SK-N-SH treated with all-trans-retinoic acid at 6 μM for 48 hours (cell line): ENCODE data around the gene DLG2.

ENCODE experiments used
- ATAC-seq: fragments of 200-7000 bp; cut with Tn5 transposase; 3 replicates; pipeline ENCODE4 v1.9.1; 2020; ENCODE audit warnings: mild to moderate bottlenecking, moderate library complexity
- BACH2 ChIP-seq: fragments of 250-450 bp; sonication (Bioruptor Pico); IDR thresholded peaks from 2 replicates; pipeline ENCODE4 v1.9.0; 2021; ENCODE audit warnings: mild to moderate bottlenecking, borderline replicate concordance
- CSDC2 ChIP-seq: fragments of 250-450 bp; sonication (Bioruptor Pico); IDR thresholded peaks from 2 replicates; pipeline ENCODE4 v1.5.0; 2020; ENCODE audit warnings: mild to moderate bottlenecking, moderate library complexity
- CSRNP3 ChIP-seq: fragments of 250-450 bp; sonication (Bioruptor Pico); IDR thresholded peaks from 2 replicates; pipeline ENCODE4 v1.5.1; 2021; ENCODE audit warnings: mild to moderate bottlenecking, moderate library complexity
- ESRRG ChIP-seq: fragments of 250-450 bp; sonication (Bioruptor Pico); IDR thresholded peaks from 2 replicates; pipeline ENCODE4 v1.6.1; 2021; ENCODE audit warnings: mild to moderate bottlenecking
- GLIS3 ChIP-seq: fragments of 250-450 bp; sonication (Bioruptor Pico); IDR thresholded peaks from 2 replicates; pipeline ENCODE4 v1.5.0; 2020; ENCODE audit warnings: mild to moderate bottlenecking, moderate library complexity
- OSR1 ChIP-seq: fragments of 250-450 bp; sonication (Bioruptor Pico); IDR thresholded peaks from 2 replicates; pipeline ENCODE4 v1.8.0; 2022; ENCODE audit warnings: moderate library complexity, mild to moderate bottlenecking, inconsistent platforms
- PATZ1 ChIP-seq: fragments of 250-450 bp; sonication (Bioruptor Pico); IDR thresholded peaks from 2 replicates; pipeline ENCODE4 v1.8.0; 2020; ENCODE audit warnings: mild to moderate bottlenecking, moderate library complexity, borderline replicate concordance
- PPARA ChIP-seq: fragments of 250-450 bp; sonication (Bioruptor Pico); IDR thresholded peaks from 2 replicates; pipeline ENCODE4 v1.5.0; 2020; ENCODE audit warnings: mild to moderate bottlenecking, borderline replicate concordance
- RARB ChIP-seq: fragments of 250-450 bp; sonication (Bioruptor Pico); IDR thresholded peaks from 2 replicates; pipeline ENCODE4 v1.8.0; 2021; ENCODE audit warnings: mild to moderate bottlenecking, moderate library complexity
- SNAI2 ChIP-seq: fragments of 250-450 bp; sonication (Bioruptor Pico); IDR thresholded peaks from 2 replicates; pipeline ENCODE4 v1.5.0; 2020; ENCODE audit warnings: mild to moderate bottlenecking, moderate library complexity
- TCF4 ChIP-seq: fragments of 250-450 bp; sonication (Bioruptor Pico); IDR thresholded peaks from 2 replicates; pipeline ENCODE4 v1.8.0; 2021; ENCODE audit warnings: mild to moderate bottlenecking, moderate library complexity, borderline replicate concordance
- TOX ChIP-seq: fragments of 250-450 bp; sonication (Bioruptor Pico); IDR thresholded peaks from 2 replicates; pipeline ENCODE4 v1.8.0; 2021; ENCODE audit warnings: mild to moderate bottlenecking, moderate library complexity, borderline replicate concordance
- ZC3H10 ChIP-seq: fragments of 250-450 bp; sonication (Bioruptor Pico); IDR thresholded peaks from 2 replicates; pipeline ENCODE4 v1.5.1; 2021; ENCODE audit warnings: mild to moderate bottlenecking, moderate library complexity
- ZFP3 ChIP-seq: fragments of 250-450 bp; sonication (Bioruptor Pico); IDR thresholded peaks from 2 replicates; pipeline ENCODE4 v1.5.0; 2020; ENCODE audit warnings: mild to moderate bottlenecking, moderate library complexity
- ZFP30 ChIP-seq: fragments of 450-650 bp; formaldehyde crosslinking; IDR thresholded peaks from 2 replicates; pipeline ENCODE4 v1.5.0; 2022; ENCODE audit warnings: mild to moderate bottlenecking, moderate library complexity
- ZNF565 ChIP-seq: fragments of 450-650 bp; formaldehyde crosslinking; conservative IDR thresholded peaks from 2 replicates; pipeline ENCODE4 v1.5.0; 2020; ENCODE audit warnings: low read depth, mild to moderate bottlenecking, moderate library complexity
- ZNF70 ChIP-seq: fragments of 450-650 bp; formaldehyde crosslinking; IDR thresholded peaks from 2 replicates; pipeline ENCODE4 v1.5.0; 2020; ENCODE audit warnings: mild to moderate bottlenecking, moderate library complexity
- ZNF8 ChIP-seq: fragments of 450-650 bp; formaldehyde crosslinking; IDR thresholded peaks from 2 replicates; pipeline ENCODE4 v1.5.0; 2020; ENCODE audit warnings: mild to moderate bottlenecking, moderate library complexity
- TF ChIP-seq, protein P1 (sequence below): fragments of 250-450 bp; sonication (Bioruptor Pico); IDR thresholded peaks from 2 replicates; pipeline ENCODE4 v1.8.0; 2021; ENCODE audit warnings: low read depth, mild to moderate bottlenecking, moderate library complexity, borderline replicate concordance
- TF ChIP-seq, protein P2 (sequence below): fragments of 250-450 bp; sonication (Bioruptor Pico); IDR thresholded peaks from 2 replicates; pipeline ENCODE4 v1.5.0; 2020; ENCODE audit warnings: mild to moderate bottlenecking, moderate library complexity

Gene DLG2

GRCh38 chr11:83693306-83693992 lies 1933.7 kb downstream of the DLG2 start:
- TF ChIP-seq, protein P1, sequence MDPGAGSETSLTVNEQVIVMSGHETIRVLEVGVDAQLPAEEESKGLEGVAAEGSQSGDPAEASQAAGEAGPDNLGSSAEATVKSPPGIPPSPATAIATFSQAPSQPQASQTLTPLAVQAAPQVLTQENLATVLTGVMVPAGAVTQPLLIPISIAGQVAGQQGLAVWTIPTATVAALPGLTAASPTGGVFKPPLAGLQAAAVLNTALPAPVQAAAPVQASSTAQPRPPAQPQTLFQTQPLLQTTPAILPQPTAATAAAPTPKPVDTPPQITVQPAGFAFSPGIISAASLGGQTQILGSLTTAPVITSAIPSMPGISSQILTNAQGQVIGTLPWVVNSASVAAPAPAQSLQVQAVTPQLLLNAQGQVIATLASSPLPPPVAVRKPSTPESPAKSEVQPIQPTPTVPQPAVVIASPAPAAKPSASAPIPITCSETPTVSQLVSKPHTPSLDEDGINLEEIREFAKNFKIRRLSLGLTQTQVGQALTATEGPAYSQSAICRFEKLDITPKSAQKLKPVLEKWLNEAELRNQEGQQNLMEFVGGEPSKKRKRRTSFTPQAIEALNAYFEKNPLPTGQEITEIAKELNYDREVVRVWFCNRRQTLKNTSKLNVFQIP (CRISPR knock-in tag): no peak
- no peak for TF ChIP-seq ZNF565 (CRISPR knock-in tag)
- TF ChIP-seq, protein P2, sequence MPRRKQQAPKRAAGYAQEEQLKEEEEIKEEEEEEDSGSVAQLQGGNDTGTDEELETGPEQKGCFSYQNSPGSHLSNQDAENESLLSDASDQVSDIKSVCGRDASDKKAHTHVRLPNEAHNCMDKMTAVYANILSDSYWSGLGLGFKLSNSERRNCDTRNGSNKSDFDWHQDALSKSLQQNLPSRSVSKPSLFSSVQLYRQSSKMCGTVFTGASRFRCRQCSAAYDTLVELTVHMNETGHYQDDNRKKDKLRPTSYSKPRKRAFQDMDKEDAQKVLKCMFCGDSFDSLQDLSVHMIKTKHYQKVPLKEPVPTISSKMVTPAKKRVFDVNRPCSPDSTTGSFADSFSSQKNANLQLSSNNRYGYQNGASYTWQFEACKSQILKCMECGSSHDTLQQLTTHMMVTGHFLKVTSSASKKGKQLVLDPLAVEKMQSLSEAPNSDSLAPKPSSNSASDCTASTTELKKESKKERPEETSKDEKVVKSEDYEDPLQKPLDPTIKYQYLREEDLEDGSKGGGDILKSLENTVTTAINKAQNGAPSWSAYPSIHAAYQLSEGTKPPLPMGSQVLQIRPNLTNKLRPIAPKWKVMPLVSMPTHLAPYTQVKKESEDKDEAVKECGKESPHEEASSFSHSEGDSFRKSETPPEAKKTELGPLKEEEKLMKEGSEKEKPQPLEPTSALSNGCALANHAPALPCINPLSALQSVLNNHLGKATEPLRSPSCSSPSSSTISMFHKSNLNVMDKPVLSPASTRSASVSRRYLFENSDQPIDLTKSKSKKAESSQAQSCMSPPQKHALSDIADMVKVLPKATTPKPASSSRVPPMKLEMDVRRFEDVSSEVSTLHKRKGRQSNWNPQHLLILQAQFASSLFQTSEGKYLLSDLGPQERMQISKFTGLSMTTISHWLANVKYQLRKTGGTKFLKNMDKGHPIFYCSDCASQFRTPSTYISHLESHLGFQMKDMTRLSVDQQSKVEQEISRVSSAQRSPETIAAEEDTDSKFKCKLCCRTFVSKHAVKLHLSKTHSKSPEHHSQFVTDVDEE (CRISPR knock-in tag): no peak
- no peak for TF ChIP-seq ZFP3 (CRISPR knock-in tag)
- no peak for TF ChIP-seq ZNF8 (CRISPR knock-in tag)
- no peak for TF ChIP-seq ZC3H10 (CRISPR knock-in tag)
- no peak for TF ChIP-seq PATZ1 (CRISPR knock-in tag)
- TF ChIP-seq SNAI2 (CRISPR knock-in tag): no peak
- no peak for TF ChIP-seq ZNF70 (CRISPR knock-in tag)
- TF ChIP-seq CSRNP3 (CRISPR knock-in tag): no peak
- no peak for TF ChIP-seq TCF4 (CRISPR knock-in tag)
- TF ChIP-seq, all 23 proteins: peak for 0
- no peak for ATAC-seq

- no peak for ATAC-seq
- TF ChIP-seq CSDC2 (no peak), RARB (CRISPR knock-in tag) (no peak), CSRNP3 (CRISPR knock-in tag) (no peak), TOX (CRISPR knock-in tag) (no peak), PATZ1 (CRISPR knock-in tag) (no peak), ZNF8 (CRISPR knock-in tag) (no peak), ZC3H10 (CRISPR knock-in tag) (no peak), BACH2 (CRISPR knock-in tag) (no peak), ZFP30 (CRISPR knock-in tag) (no peak), PPARA (CRISPR knock-in tag) (no peak), ESRRG (CRISPR knock-in tag) (no peak), GLIS3 (no peak), ZFP3 (CRISPR knock-in tag) (no peak), TCF4 (CRISPR knock-in tag) (no peak), OSR1 (CRISPR knock-in tag) (no peak)
- TF ChIP-seq, protein P1 (CRISPR knock-in tag): no peak
- TF ChIP-seq, protein P2 (CRISPR knock-in tag): no peak
- TF ChIP-seq, all 23 proteins: peak for 0
Measured at GRCh38 chr11:83692675-83693074, 1934.5 kb downstream of the DLG2 start.
